HUES64 (cell line): Measurements from ENCODE around the gene OSBPL2.

ENCODE experiments used
- H3K27ac ChIP-seq: 2 replicates; pipeline ENCODE4 v1.7.0; 2013; ENCODE audit warnings: low read depth, low read length, inconsistent platforms
- H3K27me3 ChIP-seq: 2 replicates; pipeline ENCODE4 v1.6.1; 2013; ENCODE audit warnings: mild to moderate bottlenecking, low read length; ENCODE audit not compliant: insufficient read depth
- H3K36me3 ChIP-seq: 2 replicates; pipeline ENCODE4 v1.6.1; 2013; ENCODE audit warnings: mild to moderate bottlenecking, low read length; ENCODE audit not compliant: insufficient read depth
- H3K4me1 ChIP-seq: 2 replicates; pipeline ENCODE4 v1.6.1; 2013; ENCODE audit warnings: mild to moderate bottlenecking, low read length, moderate library complexity; ENCODE audit not compliant: insufficient read depth
- H3K4me3 ChIP-seq: 2 replicates; pipeline ENCODE4 v1.5.1; 2013; ENCODE audit warnings: mild to moderate bottlenecking, low read length, moderate library complexity
- H3K9ac ChIP-seq: 2 replicates; pipeline ENCODE4 v1.6.1; 2013; ENCODE audit warnings: mild to moderate bottlenecking, low read depth, low read length
- H3K9me3 ChIP-seq: 2 replicates; pipeline ENCODE4 v1.6.1; 2013; ENCODE audit warnings: low read depth, low read length; ENCODE audit not compliant: insufficient read depth
- WGBS: fragments of 150-250, 120-280 bp; methylation state at CpG from one replicate; pipeline ENCODE4 v1.1.7; 2013; ENCODE audit warnings: missing lambda C conversion rate; 5-methylcytosine and 5-hydroxymethylcytosine counted together

The OSBPL2 gene

GRCh38 chr20:62298577-62299249 is 60.4 kb downstream of the OSBPL2 start:
- Histone ChIP-seq H3K27ac (no peak overlapping the region), H3K9ac (no peak overlapping the region), H3K4me1 (no peaks in the 10 kb centered on the region), H3K9me3 (no peaks in the 10 kb centered on the region), H3K27me3 (no peaks in the 10 kb centered on the region), H3K36me3 (peaks cover 24% of the 10 kb centered on the region), H3K4me3 (no peak overlapping the region)
- 95% methylated on average over 33 of the region's 33 CpGs for WGBS

GRCh38 chr20:62299666-62300236 is 61.4 kb downstream of the OSBPL2 start:
- no peak overlapping the region for H3K9ac ChIP-seq
- no peaks in the 10 kb centered on the region for H3K9me3 ChIP-seq
- peaks cover 7% of the 10 kb centered on the region; the same call in 1 of the 2 replicates for H3K4me1 ChIP-seq
- WGBS: 92% methylated on average over 12 of the region's 12 CpGs
- H3K27ac ChIP-seq: no peak overlapping the region
- H3K36me3 ChIP-seq: peaks cover 25% of the 10 kb centered on the region
- H3K27me3 ChIP-seq: no peaks in the 10 kb centered on the region
- H3K4me3 ChIP-seq: no peak overlapping the region

GRCh38 chr20:62300319-62300718 is 62.0 kb downstream of the OSBPL2 start:
- Histone ChIP-seq H3K4me3 (no peak overlapping the region), H3K4me1 (peaks cover 9% of the 10 kb centered on the region; the same call in 1 of the 2 replicates), H3K27me3 (no peaks in the 10 kb centered on the region), H3K36me3 (peaks cover 28% of the 10 kb centered on the region), H3K27ac (no peak overlapping the region), H3K9me3 (no peaks in the 10 kb centered on the region), H3K9ac (no peak overlapping the region)
- WGBS: 94% methylated on average over 11 of the region's 11 CpGs

GRCh38 chr20:62301111-62301668 is 62.9 kb downstream of the OSBPL2 start:
- H3K4me3 ChIP-seq: no peak overlapping the region
- no peak overlapping the region for H3K9ac ChIP-seq
- 91% methylated on average over 9 of the region's 11 CpGs for WGBS

DNA sequence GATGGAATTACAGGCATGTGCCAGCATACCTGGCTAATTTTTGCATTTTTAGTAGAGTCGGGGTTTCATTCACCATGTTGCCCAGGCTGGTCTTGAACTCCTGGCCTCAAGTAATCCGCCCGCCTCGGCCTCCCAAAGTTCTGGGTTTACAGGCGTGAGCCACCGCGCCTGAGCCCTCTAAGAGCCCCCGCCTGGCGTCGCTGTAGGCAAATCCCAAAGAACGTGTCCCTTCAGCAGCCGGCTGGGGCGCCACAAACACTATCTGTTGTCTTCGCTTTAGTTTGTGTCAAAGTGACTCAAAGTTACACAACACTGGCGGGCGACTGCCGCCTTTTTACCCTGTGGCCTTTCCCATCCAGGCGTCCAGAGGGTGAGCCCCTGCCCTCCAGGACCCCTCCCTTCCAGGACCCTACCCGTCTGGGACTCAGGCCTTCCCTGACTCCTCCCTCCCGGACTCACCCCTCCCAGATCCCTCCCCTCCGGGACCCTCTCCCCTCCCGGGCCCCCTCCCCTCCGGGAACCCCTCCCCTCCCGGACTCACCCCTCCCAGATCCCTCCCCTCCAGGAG is 63.5 kb downstream of the OSBPL2 start:
- WGBS: 8% methylated on average over 23 of the region's 24 CpGs
- Histone ChIP-seq H3K27me3 (no peaks in the 10 kb centered on the region), H3K4me1 (peaks cover 9% of the 10 kb centered on the region; the same call in 1 of the 2 replicates), H3K4me3 (peak overlapping the region; percentile 78), H3K9ac (no peak overlapping the region), H3K9me3 (no peaks in the 10 kb centered on the region), H3K36me3 (peaks cover 33% of the 10 kb centered on the region), H3K27ac (peak overlapping the region; percentile 99; the same call in 1 of the 2 replicates)

More at GRCh38 chr20:62301111-62301668, 62.9 kb downstream of the OSBPL2 start:
- peaks cover 28% of the 10 kb centered on the region for H3K36me3 ChIP-seq
- no peaks in the 10 kb centered on the region for H3K9me3 ChIP-seq
- peaks cover 9% of the 10 kb centered on the region; the same call in 1 of the 2 replicates for H3K4me1 ChIP-seq
- H3K27ac ChIP-seq: no peak overlapping the region
- H3K27me3 ChIP-seq: no peaks in the 10 kb centered on the region

DNA sequence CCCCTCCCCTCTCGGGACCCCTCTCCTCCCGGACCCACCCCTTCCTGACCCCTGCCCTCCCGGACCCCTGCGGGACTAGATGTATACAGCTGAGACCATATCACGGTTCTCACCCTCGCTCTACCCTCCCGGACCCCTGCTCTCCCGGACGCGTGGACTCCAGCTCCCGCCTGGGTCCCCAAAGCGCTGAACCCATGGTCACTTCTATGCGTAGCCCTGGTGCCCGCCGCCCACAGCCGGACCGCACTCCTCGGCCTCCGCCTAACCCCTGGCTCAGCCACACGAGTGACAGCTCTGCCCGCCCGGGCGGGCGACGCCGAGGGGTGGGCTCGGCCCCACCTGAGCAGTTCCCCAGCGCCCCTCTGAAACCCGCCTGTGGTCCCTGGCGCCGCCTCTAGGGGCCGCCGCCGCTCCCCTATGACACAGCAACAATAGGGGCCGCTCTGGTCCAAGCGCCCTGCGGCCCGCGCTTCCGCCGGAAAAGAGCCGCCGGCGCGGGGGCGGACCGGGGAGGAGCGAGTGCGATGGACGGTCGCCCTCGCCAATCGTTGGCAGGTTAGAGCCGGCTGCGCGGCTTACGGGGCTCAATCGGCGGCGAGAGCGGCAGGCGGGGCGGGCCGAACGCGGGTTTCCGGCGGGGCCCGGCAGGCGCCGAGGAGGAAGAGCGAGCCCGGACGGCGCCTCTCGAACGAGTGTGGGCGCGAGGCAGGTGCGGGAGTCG is 64.2 kb downstream of the OSBPL2 start, which contains the start of gene ADRM1:
TSS of gene ADRM1 (plus strand) at position 657 of the 721 bp plus-strand sequence. CDS start 572 bp downstream, outside the sequence.
- Histone ChIP-seq H3K27me3 (no peaks in the 10 kb centered on the region), H3K4me1 (peaks cover 9% of the 10 kb centered on the region; the same call in 1 of the 2 replicates), H3K4me3 (peak within 1 kb of the TSS; percentile 78), H3K9me3 (no peaks in the 10 kb centered on the region), H3K36me3 (peaks cover 40% of the 10 kb centered on the region), H3K27ac (peak within 1 kb of the TSS; percentile 99), H3K9ac (peak within 1 kb of the TSS; percentile 91)
- under 1% methylated on average over 81 of the region's 81 CpGs for WGBS

DNA sequence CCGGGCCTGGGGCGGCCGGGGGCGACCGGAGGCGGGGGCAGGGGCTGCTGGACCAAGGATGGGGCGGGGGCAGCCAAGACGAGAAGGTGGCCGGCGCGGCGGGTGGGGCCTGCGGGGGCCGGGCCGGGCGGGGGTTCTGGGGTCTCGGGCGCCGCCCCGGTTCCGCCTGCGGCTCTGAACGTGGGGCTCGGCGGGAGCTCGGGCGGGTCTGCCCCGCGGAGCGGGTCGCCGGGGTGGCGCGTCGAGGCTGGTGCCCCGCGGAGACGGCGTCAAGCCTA is 64.7 kb downstream of the OSBPL2 start:
- Histone ChIP-seq H3K9me3 (no peaks in the 10 kb centered on the region), H3K27me3 (no peaks in the 10 kb centered on the region), H3K36me3 (peaks cover 45% of the 10 kb centered on the region), H3K4me3 (peak overlapping the region; percentile 78), H3K27ac (peak overlapping the region; percentile 79; the same call in 1 of the 2 replicates), H3K4me1 (peaks cover 9% of the 10 kb centered on the region; the same call in 1 of the 2 replicates), H3K9ac (peak overlapping the region; percentile 91)
- under 1% methylated on average over 39 of the region's 39 CpGs for WGBS

DNA sequence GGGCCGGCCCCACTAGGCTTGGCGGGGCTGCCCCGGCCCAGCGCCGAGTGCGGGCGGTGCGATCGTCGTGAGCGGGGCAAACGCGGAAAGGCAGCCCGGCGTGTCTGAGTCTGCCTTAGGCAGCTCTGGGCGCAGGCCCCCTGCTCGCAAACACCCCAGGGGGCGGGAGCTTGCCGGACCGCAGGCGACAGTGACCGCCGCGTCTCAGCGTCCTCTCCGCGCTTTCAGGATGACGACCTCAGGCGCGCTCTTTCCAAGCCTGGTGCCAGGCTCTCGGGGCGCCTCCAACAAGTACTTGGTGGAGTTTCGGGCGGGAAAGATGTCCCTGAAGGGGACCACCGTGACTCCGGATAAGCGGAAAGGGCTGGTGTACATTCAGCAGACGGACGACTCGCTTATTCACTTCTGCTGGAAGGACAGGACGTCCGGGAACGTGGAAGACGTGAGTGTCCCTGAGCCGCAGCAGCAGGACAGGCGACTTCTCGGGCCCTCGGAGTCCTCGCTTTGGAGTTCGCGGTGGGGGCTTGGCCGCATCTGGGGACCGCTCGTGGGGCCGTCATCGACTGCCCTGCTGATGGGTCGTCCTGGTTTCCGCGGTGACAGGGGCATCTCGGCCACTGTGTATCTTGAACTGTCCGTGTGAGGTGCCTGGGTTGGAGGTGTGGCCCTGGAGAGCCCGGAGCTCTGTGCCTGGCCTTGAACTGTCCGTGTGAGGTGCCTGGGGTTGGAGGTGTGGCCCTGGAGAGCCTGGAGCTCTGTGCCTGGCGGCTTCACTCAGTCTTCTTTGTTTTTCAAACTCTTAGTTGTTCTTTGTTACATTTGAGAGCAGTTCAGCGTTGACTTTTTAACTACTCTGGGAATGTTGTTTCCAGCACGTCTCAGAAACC is 65.3 kb downstream of the OSBPL2 start:
- peak overlapping the region; percentile 79; the same call in 1 of the 2 replicates for H3K27ac ChIP-seq
- H3K27me3 ChIP-seq: no peaks in the 10 kb centered on the region
- 4% methylated on average over 66 of the region's 66 CpGs for WGBS
- no peaks in the 10 kb centered on the region for H3K9me3 ChIP-seq
- peak overlapping the region; percentile 78 for H3K4me3 ChIP-seq
- H3K36me3 ChIP-seq: peaks cover 50% of the 10 kb centered on the region
- H3K4me1 ChIP-seq: peaks cover 9% of the 10 kb centered on the region; the same call in 1 of the 2 replicates
- H3K9ac ChIP-seq: peak overlapping the region; percentile 91

DNA sequence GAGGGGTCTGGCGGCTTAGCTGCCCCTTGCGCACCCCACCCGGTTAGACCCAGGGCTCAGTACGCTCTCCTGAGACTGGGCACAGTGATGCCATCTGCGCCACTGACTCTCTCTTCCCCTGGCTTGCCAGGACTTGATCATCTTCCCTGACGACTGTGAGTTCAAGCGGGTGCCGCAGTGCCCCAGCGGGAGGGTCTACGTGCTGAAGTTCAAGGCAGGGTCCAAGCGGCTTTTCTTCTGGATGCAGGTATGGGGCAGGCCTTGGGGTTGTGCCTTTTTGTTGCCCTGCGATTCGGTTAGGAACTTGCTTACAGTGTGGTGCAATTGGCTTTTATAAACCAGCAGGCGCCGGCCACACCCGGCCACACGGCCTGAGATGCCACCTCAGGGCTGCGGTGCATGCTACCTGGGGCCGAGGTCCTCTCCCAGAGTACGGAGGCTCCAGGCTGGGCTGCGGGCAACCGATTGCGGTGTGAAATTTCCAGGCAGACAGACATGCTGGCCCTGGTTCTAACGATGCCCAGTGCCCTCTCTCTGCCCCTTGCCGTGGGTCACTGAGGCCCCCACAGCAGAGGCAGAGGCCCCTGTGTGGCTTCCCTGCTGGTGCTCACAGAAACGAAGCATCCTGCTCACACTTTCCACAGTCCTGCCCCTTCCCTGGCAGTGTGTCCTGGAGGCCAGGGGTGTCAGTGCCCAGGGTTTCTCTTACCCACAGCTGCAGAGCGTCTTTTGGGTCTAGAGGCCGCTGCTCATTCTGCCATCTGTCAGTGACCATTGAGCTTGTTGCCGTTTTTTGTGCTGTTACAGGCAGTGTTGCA is 66.2 kb downstream of the OSBPL2 start:
- peak overlapping the region; percentile 91 for H3K9ac ChIP-seq
- peak overlapping the region; percentile 78 for H3K4me3 ChIP-seq
- WGBS: 90% methylated on average over 29 of the region's 29 CpGs

More for the DNA sequence above, 66.2 kb downstream of the OSBPL2 start:
- no peaks in the 10 kb centered on the region for H3K27me3 ChIP-seq
- no peaks in the 10 kb centered on the region for H3K9me3 ChIP-seq
- H3K4me1 ChIP-seq: peaks cover 9% of the 10 kb centered on the region; the same call in 1 of the 2 replicates
- H3K36me3 ChIP-seq: peaks cover 58% of the 10 kb centered on the region
- no peak overlapping the region for H3K27ac ChIP-seq
